Measurements from ENCODE around the gene C11orf24. TPM values are rescaled to one million over a fixed set of nuclear protein-coding genes. Genes with fewer than 3 reads are reported as not detected.

Gene C11orf24
- total and polyA plus RNA-seq, 9 of the 15 experiments (the other 6 are each of a cell fraction or from before 2014, with no cell fraction given), result 2.0 to 65.2 (median 32.5) TPM

DNA sequence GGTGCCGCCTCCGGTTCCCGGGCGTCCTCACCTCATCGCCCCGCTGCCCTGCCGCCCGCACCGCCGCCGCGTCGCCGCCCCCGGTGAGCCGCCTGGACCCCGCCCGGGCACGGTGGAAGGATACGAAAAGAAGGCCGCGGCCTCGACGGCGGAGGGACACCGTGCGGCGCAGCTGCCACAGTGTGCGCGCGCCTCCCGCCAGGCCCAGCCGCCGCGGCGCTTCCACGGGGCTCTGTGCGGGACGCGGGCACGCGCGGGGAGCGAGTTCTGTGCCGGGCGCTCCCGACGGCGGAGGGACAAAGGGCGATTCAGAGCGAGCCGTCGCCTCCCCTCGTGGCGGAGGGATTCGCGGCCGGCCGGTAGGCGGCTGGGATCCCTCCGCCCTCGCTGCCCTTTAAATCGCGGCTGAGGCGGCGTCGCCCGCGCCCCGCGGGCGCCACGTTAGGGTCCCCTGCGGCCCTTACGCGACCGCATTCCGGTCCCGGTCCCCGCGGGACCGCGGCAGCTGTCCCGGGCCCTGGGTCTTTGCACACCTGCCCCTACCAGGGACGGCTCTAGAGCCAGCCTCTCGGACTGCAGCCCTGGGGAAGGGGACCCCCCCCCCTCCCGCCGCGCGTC, 58.1 kb downstream of the C11orf24 start (continued):
- TF ChIP-seq SLC30A9 (CRISPR knock-in tag; IDR thresholded peaks at IDR 0.05), result 0 out of 2 replicates have a peak, but pooled peaks have one; percentile 68
- no peak for TF ChIP-seq THRAP3 (IDR thresholded peaks at IDR 0.05; ENCODE audit: borderline replicate concordance)
- peak; percentile 69; the same call in 1 of the 2 replicates for TF ChIP-seq ZBTB1 (CRISPR knock-in tag; IDR thresholded peaks at IDR 0.05; ENCODE audit: borderline replicate concordance, low read depth)
- TF ChIP-seq, protein P1, sequence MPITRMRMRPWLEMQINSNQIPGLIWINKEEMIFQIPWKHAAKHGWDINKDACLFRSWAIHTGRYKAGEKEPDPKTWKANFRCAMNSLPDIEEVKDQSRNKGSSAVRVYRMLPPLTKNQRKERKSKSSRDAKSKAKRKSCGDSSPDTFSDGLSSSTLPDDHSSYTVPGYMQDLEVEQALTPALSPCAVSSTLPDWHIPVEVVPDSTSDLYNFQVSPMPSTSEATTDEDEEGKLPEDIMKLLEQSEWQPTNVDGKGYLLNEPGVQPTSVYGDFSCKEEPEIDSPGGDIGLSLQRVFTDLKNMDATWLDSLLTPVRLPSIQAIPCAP (CRISPR knock-in tag; IDR thresholded peaks at IDR 0.05; ENCODE audit: borderline replicate concordance), result no peak
- no peak for TF ChIP-seq KAT7 (CRISPR knock-in tag; IDR thresholded peaks at IDR 0.05; ENCODE audit: borderline replicate concordance)
- TF ChIP-seq, protein P2, sequence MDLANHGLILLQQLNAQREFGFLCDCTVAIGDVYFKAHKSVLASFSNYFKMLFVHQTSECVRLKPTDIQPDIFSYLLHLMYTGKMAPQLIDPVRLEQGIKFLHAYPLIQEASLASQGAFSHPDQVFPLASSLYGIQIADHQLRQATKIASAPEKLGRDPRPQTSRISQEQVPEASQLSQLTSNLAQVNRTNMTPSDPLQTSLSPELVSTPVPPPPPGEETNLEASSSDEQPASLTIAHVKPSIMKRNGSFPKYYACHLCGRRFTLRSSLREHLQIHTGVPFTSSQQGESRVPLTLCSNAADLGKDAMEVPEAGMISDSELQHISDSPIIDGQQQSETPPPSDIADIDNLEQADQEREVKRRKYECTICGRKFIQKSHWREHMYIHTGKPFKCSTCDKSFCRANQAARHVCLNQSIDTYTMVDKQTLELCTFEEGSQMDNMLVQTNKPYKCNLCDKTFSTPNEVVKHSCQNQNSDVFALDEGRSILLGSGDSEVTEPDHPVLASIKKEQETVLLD (IDR thresholded peaks at IDR 0.05), result no peak
- TF ChIP-seq, protein P3, sequence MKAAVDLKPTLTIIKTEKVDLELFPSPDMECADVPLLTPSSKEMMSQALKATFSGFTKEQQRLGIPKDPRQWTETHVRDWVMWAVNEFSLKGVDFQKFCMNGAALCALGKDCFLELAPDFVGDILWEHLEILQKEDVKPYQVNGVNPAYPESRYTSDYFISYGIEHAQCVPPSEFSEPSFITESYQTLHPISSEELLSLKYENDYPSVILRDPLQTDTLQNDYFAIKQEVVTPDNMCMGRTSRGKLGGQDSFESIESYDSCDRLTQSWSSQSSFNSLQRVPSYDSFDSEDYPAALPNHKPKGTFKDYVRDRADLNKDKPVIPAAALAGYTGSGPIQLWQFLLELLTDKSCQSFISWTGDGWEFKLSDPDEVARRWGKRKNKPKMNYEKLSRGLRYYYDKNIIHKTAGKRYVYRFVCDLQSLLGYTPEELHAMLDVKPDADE (conservative IDR thresholded peaks at IDR 0.05; ENCODE audit: control insufficient read depth, low read depth, low read length), result peak; percentile 73
- TF ChIP-seq PTTG1 (tag; IDR thresholded peaks at IDR 0.05; ENCODE audit: low read depth), result no peak
- TF ChIP-seq, protein P4, sequence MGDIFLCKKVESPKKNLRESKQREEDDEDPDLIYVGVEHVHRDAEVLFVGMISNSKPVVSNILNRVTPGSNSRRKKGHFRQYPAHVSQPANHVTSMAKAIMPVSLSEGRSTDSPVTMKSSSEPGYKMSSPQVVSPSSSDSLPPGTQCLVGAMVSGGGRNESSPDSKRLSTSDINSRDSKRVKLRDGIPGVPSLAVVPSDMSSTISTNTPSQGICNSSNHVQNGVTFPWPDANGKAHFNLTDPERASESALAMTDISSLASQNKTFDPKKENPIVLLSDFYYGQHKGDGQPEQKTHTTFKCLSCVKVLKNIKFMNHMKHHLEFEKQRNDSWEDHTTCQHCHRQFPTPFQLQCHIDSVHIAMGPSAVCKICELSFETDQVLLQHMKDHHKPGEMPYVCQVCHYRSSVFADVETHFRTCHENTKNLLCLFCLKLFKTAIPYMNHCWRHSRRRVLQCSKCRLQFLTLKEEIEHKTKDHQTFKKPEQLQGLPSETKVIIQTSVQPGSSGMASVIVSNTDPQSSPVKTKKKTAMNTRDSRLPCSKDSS (IDR thresholded peaks at IDR 0.05; ENCODE audit: low read depth, partially characterized antibody), result no peak
- TF ChIP-seq PRMT5 (CRISPR knock-in tag; IDR thresholded peaks at IDR 0.05), result no peak
- TF ChIP-seq, protein P5, sequence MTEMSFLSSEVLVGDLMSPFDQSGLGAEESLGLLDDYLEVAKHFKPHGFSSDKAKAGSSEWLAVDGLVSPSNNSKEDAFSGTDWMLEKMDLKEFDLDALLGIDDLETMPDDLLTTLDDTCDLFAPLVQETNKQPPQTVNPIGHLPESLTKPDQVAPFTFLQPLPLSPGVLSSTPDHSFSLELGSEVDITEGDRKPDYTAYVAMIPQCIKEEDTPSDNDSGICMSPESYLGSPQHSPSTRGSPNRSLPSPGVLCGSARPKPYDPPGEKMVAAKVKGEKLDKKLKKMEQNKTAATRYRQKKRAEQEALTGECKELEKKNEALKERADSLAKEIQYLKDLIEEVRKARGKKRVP (CRISPR knock-in tag; IDR thresholded peaks at IDR 0.05), result no peak
- no peak; the same call in none of the 2 replicates for TF ChIP-seq ERF (CRISPR knock-in tag; IDR thresholded peaks at IDR 0.05)
- no peak for TF ChIP-seq SREBF1 (IDR thresholded peaks at IDR 0.05; ENCODE audit: borderline replicate concordance, low read depth, low read length)
- TF ChIP-seq SRSF7 (optimal IDR thresholded peaks at IDR 0.05; ENCODE audit: low read depth, low read length), result no peak
- no peak for TF ChIP-seq ZNF253 (CRISPR knock-in tag; conservative IDR thresholded peaks at IDR 0.05)
- no peak for TF ChIP-seq SMARCB1 (IDR thresholded peaks at IDR 0.05; ENCODE audit: insufficient read length, low read depth)
- TF ChIP-seq, protein P6, sequence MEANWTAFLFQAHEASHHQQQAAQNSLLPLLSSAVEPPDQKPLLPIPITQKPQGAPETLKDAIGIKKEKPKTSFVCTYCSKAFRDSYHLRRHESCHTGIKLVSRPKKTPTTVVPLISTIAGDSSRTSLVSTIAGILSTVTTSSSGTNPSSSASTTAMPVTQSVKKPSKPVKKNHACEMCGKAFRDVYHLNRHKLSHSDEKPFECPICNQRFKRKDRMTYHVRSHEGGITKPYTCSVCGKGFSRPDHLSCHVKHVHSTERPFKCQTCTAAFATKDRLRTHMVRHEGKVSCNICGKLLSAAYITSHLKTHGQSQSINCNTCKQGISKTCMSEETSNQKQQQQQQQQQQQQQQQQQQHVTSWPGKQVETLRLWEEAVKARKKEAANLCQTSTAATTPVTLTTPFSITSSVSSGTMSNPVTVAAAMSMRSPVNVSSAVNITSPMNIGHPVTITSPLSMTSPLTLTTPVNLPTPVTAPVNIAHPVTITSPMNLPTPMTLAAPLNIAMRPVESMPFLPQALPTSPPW (CRISPR knock-in tag; IDR thresholded peaks at IDR 0.05), result peak; percentile 88
- TF ChIP-seq NONO (IDR thresholded peaks at IDR 0.05; ENCODE audit: low read depth in 2 of 2, low read length in 1 of 2), result peak; percentile 87 to 94; a peak in 3 of 4 replicates
